ENCODE results near the gene GPANK1.

DNA sequence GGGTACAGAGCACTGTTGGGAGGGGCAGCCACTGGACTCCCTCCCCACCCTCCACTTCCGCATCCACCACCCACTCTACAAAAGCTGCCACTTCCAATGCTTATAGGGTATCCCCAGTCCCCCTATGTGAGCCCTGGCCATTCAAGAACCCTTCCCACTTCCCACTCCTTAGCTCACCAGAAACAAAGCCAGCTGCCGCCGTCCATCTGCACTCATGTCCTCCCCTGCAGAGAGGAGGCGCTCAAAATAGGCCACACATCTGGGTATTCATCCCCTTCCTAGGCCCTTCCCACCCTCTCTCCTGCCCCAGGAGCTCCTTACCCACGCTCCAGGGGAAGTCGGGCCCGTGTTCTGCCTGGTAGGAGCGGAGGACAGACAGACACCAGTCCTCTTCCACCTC is 22.5 kb upstream of the GPANK1 start:
- no peak for TF ChIP-seq EZH2 (IDR thresholded peaks at IDR 0.05; ENCODE audit: borderline replicate concordance, low read length)
- TF ChIP-seq, protein P1, sequence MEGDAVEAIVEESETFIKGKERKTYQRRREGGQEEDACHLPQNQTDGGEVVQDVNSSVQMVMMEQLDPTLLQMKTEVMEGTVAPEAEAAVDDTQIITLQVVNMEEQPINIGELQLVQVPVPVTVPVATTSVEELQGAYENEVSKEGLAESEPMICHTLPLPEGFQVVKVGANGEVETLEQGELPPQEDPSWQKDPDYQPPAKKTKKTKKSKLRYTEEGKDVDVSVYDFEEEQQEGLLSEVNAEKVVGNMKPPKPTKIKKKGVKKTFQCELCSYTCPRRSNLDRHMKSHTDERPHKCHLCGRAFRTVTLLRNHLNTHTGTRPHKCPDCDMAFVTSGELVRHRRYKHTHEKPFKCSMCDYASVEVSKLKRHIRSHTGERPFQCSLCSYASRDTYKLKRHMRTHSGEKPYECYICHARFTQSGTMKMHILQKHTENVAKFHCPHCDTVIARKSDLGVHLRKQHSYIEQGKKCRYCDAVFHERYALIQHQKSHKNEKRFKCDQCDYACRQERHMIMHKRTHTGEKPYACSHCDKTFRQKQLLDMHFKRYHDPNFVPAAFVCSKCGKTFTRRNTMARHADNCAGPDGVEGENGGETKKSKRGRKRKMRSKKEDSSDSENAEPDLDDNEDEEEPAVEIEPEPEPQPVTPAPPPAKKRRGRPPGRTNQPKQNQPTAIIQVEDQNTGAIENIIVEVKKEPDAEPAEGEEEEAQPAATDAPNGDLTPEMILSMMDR (IDR thresholded peaks at IDR 0.05; ENCODE audit: low read length) = no peak
